Panc1 (cell line): Measurements from ENCODE around the gene VIPAS39.

ENCODE experiments used
- CTCF ChIP-seq: fragments of 450-650 bp; IDR thresholded peaks from 2 replicates; pipeline ENCODE4 v1.5.1; 2017; ENCODE audit warnings: mild to moderate bottlenecking
- POLR2AphosphoS5 ChIP-seq: IDR thresholded peaks from 2 replicates; pipeline ENCODE4 v1.6.1; 2012; ENCODE audit warnings: mild to moderate bottlenecking, low read depth, low read length, moderate library complexity

GRCh38 chr14:77488558-77488957 is 31.2 kb upstream of the VIPAS39 start:
- TF ChIP-seq POLR2AphosphoS5 (no peak), CTCF (no peak)
